PC-9 (cell line): ENCODE results near the gene KCNJ18.
"Not testable (repeated sequence)": the region's sequence is repeated elsewhere in the genome, so short reads cannot be mapped to it uniquely, and the experiment has no call there.

ENCODE experiments used
- CTCF ChIP-seq: fragments of 200-600 bp; sonication (generic); conservative IDR thresholded peaks from 2 replicates; pipeline ENCODE4 v1.6.1; 2017; ENCODE audit warnings: mixed run types, antibody characterized with exemption, mild to moderate bottlenecking, moderate library complexity
- EZH2 ChIP-seq: fragments of 200-600 bp; sonication (generic); IDR thresholded peaks from 2 replicates; pipeline ENCODE4 v1.8.0; 2017; ENCODE audit warnings: antibody characterized with exemption, low read depth

- not testable (repeated sequence) for TF ChIP-seq CTCF, EZH2
Measured at GRCh38 chr17:21665935-21666493, 26.3 kb upstream of the KCNJ18 start.
